A204.1 (cell line): ENCODE measurements around the gene LAMA2.
A peak's percentile ranks its signal among the peaks of the same experiment; 100 is the strongest.

Experiments
- FAIRE-seq: peaks from 2 replicates; lab custom pipeline; 2012; peaks lifted over from hg19 to GRCh38; lab: Jason Lieb, UNC

LAMA2 gene

GRCh38 chr6:129089357-129089756 lies 206.4 kb downstream of the LAMA2 start:
- FAIRE-seq = no peak

- FAIRE-seq = no peak
These were observed 211.2 kb downstream of the LAMA2 start for GRCh38 chr6:129094147-129094546.

GRCh38 chr6:129096651-129097290 lies 213.8 kb downstream of the LAMA2 start:
- no peak for FAIRE-seq

- FAIRE-seq = no peak
These were observed 215.2 kb downstream of the LAMA2 start for GRCh38 chr6:129098061-129098553.

GRCh38 chr6:129099696-129100095 lies 216.8 kb downstream of the LAMA2 start:
- FAIRE-seq = no peak

GRCh38 chr6:129100164-129100563 lies 217.2 kb downstream of the LAMA2 start:
- no peak for FAIRE-seq

- FAIRE-seq = no peak
These were observed 219.8 kb downstream of the LAMA2 start for GRCh38 chr6:129102741-129103140.

- no peak for FAIRE-seq
These were observed 221.2 kb downstream of the LAMA2 start for GRCh38 chr6:129104131-129104530.

- no peak for FAIRE-seq
These were observed 221.6 kb downstream of the LAMA2 start for GRCh38 chr6:129104560-129104959.

GRCh38 chr6:129105035-129105434 lies 222.1 kb downstream of the LAMA2 start:
- FAIRE-seq = no peak

- FAIRE-seq = no peak
These were observed 222.9 kb downstream of the LAMA2 start for GRCh38 chr6:129105793-129106192.

GRCh38 chr6:129108337-129108736 lies 225.4 kb downstream of the LAMA2 start:
- peak; percentile 6 for FAIRE-seq

- peak; percentile 87 for FAIRE-seq
These were observed 227.9 kb downstream of the LAMA2 start for GRCh38 chr6:129110690-129111343.

- peak; percentile 23 for FAIRE-seq
These were observed 228.4 kb downstream of the LAMA2 start for GRCh38 chr6:129111346-129111745.

GRCh38 chr6:129111853-129112252 lies 228.9 kb downstream of the LAMA2 start:
- FAIRE-seq = peak; percentile 68

GRCh38 chr6:129112591-129112990 lies 229.7 kb downstream of the LAMA2 start:
- no peak for FAIRE-seq

GRCh38 chr6:129113637-129114036 lies 230.7 kb downstream of the LAMA2 start:
- FAIRE-seq = no peak

- no peak for FAIRE-seq
These were observed 231.9 kb downstream of the LAMA2 start for GRCh38 chr6:129114636-129115391.

- FAIRE-seq = peak; percentile 95
These were observed 232.5 kb downstream of the LAMA2 start for GRCh38 chr6:129115471-129115870.

GRCh38 chr6:129117355-129117754 lies 234.4 kb downstream of the LAMA2 start:
- no peak for FAIRE-seq

GRCh38 chr6:129120856-129121638 lies 238.1 kb downstream of the LAMA2 start:
- peak; percentile 92 for FAIRE-seq

- FAIRE-seq = no peak
These were observed 241.4 kb downstream of the LAMA2 start for GRCh38 chr6:129124347-129124746.
